ENCODE results near the gene MAGI2.

MAGI2 gene

GRCh38 chr7:78099715-78100394 is 1353.6 kb downstream of the MAGI2 start:
- DNase-seq = no peak

- no peak for DNase-seq
Measured at GRCh38 chr7:78095549-78095948, 1357.9 kb downstream of the MAGI2 start.

GRCh38 chr7:78092331-78092730 is 1361.1 kb downstream of the MAGI2 start:
- DNase-seq = no peak

GRCh38 chr7:78090616-78091015 is 1362.9 kb downstream of the MAGI2 start:
- no peak for DNase-seq

- no peak for DNase-seq
Measured at GRCh38 chr7:78083476-78084120, 1369.9 kb downstream of the MAGI2 start.

- DNase-seq = no peak
Measured at GRCh38 chr7:78082556-78082955, 1370.9 kb downstream of the MAGI2 start.

GRCh38 chr7:78081888-78082287 is 1371.6 kb downstream of the MAGI2 start:
- DNase-seq = no peak

- no peak for DNase-seq
Measured at GRCh38 chr7:78081344-78081743, 1372.1 kb downstream of the MAGI2 start.

GRCh38 chr7:78080811-78081210 is 1372.7 kb downstream of the MAGI2 start:
- no peak for DNase-seq

GRCh38 chr7:78080241-78080640 is 1373.2 kb downstream of the MAGI2 start:
- DNase-seq = no peak

GRCh38 chr7:78074713-78075112 is 1378.8 kb downstream of the MAGI2 start:
- DNase-seq = no peak

- DNase-seq = no peak
Measured at GRCh38 chr7:78073609-78074382, 1379.7 kb downstream of the MAGI2 start.

- DNase-seq = no peak
Measured at GRCh38 chr7:78072201-78072590, 1381.3 kb downstream of the MAGI2 start.

GRCh38 chr7:78071491-78072200 is 1381.8 kb downstream of the MAGI2 start:
- no peak for DNase-seq

GRCh38 chr7:78066599-78066998 is 1386.9 kb downstream of the MAGI2 start:
- DNase-seq = no peak

GRCh38 chr7:78063758-78064157 is 1389.7 kb downstream of the MAGI2 start:
- DNase-seq = no peak

- DNase-seq = no peak
Measured at GRCh38 chr7:78062214-78062613, 1391.3 kb downstream of the MAGI2 start.

- no peak for DNase-seq
Measured at GRCh38 chr7:78057571-78057970, 1395.9 kb downstream of the MAGI2 start.

GRCh38 chr7:78055599-78055998 is 1397.9 kb downstream of the MAGI2 start:
- DNase-seq = no peak

GRCh38 chr7:78055001-78055573 is 1398.4 kb downstream of the MAGI2 start:
- DNase-seq = no peak

GRCh38 chr7:78052112-78052511 is 1401.4 kb downstream of the MAGI2 start:
- DNase-seq = no peak

GRCh38 chr7:78047800-78048199 is 1405.7 kb downstream of the MAGI2 start:
- DNase-seq = no peak

- DNase-seq = no peak
Measured at GRCh38 chr7:78043159-78043558, 1410.3 kb downstream of the MAGI2 start.

Measured in inflammatory macrophage treated with lipopolysaccharide for 1 hour (primary cell).